Activated CD4-positive, alpha-beta T cell treated with anti-CD3 and anti-CD28 coated beads, Interleukin-2, amount 10 ng/mL, durations not matched to agents 7 days and 5 days (primary cell): ENCODE data around the gene POU4F1. TPM values are rescaled to one million over a fixed set of nuclear protein-coding genes. Genes with fewer than 3 reads are reported as not detected.
"Not testable (repeated sequence)": the region's sequence is repeated elsewhere in the genome, so short reads cannot be mapped to it uniquely, and the experiment has no call there.

ENCODE experiments used
- CTCF ChIA-PET: fragments of 350-600 bp; sonication (Branson Sonifier 250); formaldehyde crosslinking; loops from one replicate; lab custom pipeline; 2021; ENCODE audit warnings: antibody characterized with exemption; lab: Charles Lee
- POLR2A ChIA-PET: fragments of 350-600 bp; sonication (Branson Sonifier 250); formaldehyde crosslinking; loops from one replicate; lab custom pipeline; 2021; ENCODE audit warnings: antibody characterized with exemption; lab: Charles Lee
- DNase-seq: peaks from one replicate; pipeline ENCODE4 v3.0.0-alpha.2; 2020
- H3K27ac Mint-ChIP-seq: one replicate; pipeline ENCODE4 v1.8.0; 2021; ENCODE audit warnings: mild to moderate bottlenecking, moderate library complexity, mixed read lengths
- H3K27me3 Mint-ChIP-seq: one replicate; pipeline ENCODE4 v1.8.0; 2021; ENCODE audit warnings: mixed read lengths
- H3K36me3 Mint-ChIP-seq: one replicate; pipeline ENCODE4 v1.8.0; 2021; ENCODE audit warnings: low read depth, mixed read lengths
- H3K4me1 Mint-ChIP-seq: one replicate; pipeline ENCODE4 v1.8.0; 2021; ENCODE audit warnings: mixed read lengths
- H3K4me3 Mint-ChIP-seq: one replicate; pipeline ENCODE4 v1.8.0; 2021; ENCODE audit warnings: mild to moderate bottlenecking, moderate library complexity, mixed read lengths
- H3K9me3 Mint-ChIP-seq: one replicate; pipeline ENCODE4 v1.8.0; 2021; ENCODE audit warnings: mixed read lengths
- total RNA-seq, 2 experiments: library from RNA; stranded (reverse); gene quantifications; one replicate each; pipeline ENCODE4 v1.2.3, GENCODE V29; 2021

POU4F1 gene
- under 1 TPM; 0.17 to 0.20 TPM for total RNA-seq

- Mint-ChIP-seq H3K27ac (peak within 1 kb of the TSS; percentile 78), H3K4me3 (peak within 1 kb of the TSS; percentile 65), H3K4me1 (peaks cover 35% of the 10 kb centered on the region), H3K36me3 (peaks cover 2% of the 10 kb centered on the region), H3K27me3 (peaks cover 87% of the 10 kb centered on the region), H3K9me3 (no peaks in the 10 kb centered on the region)
- peak; percentile 76 for DNase-seq
- POLR2A ChIA-PET: no interaction called here
- CTCF ChIA-PET: interaction anchor here (1.1 to 1.6 kb wide), 2 partner anchors 13 to 17 kb away, joined by 3 to 5 read pairs; no protein-coding TSS in a partner anchor
Observed at GRCh38 chr13:78603240-78603957, at the start of gene POU4F1. TSS of gene POU4F1 (minus strand) at chr13:78603552. CDS start at chr13:78603326, 226 bp downstream.

GRCh38 chr13:78652651-78653050 is 49.3 kb upstream of the POU4F1 start:
- Mint-ChIP-seq H3K4me3 (no peak overlapping the region), H3K4me1 (peaks cover 23% of the 10 kb centered on the region), H3K36me3 (peaks cover 12% of the 10 kb centered on the region), H3K9me3 (no peaks in the 10 kb centered on the region), H3K27me3 (no peaks in the 10 kb centered on the region), H3K27ac (no peak overlapping the region)
- no peak for DNase-seq
- POLR2A ChIA-PET: no interaction called here
- CTCF ChIA-PET: no interaction called here

GRCh38 chr13:78650717-78651083 is 47.3 kb upstream of the POU4F1 start:
- H3K9me3 Mint-ChIP-seq: no peaks in the 10 kb centered on the region
- CTCF ChIA-PET: no interaction called here
- H3K4me3 Mint-ChIP-seq: no peak overlapping the region

GRCh38 chr13:78649997-78650716 is 46.8 kb upstream of the POU4F1 start:
- Mint-ChIP-seq H3K36me3 (peaks cover 6% of the 10 kb centered on the region), H3K27me3 (no peaks in the 10 kb centered on the region), H3K4me3 (no peak overlapping the region), H3K4me1 (peaks cover 12% of the 10 kb centered on the region), H3K27ac (no peak overlapping the region), H3K9me3 (no peaks in the 10 kb centered on the region)
- ChIA-PET CTCF (no interaction called here), POLR2A (no interaction called here)
- no peak for DNase-seq

More at GRCh38 chr13:78650717-78651083, 47.3 kb upstream of the POU4F1 start:
- H3K36me3 Mint-ChIP-seq: peaks cover 10% of the 10 kb centered on the region
- POLR2A ChIA-PET: no interaction called here
- no peaks in the 10 kb centered on the region for H3K27me3 Mint-ChIP-seq
- peaks cover 16% of the 10 kb centered on the region for H3K4me1 Mint-ChIP-seq
- no peak for DNase-seq
- no peak overlapping the region for H3K27ac Mint-ChIP-seq

- H3K27me3 Mint-ChIP-seq, H3K4me3 Mint-ChIP-seq, H3K9me3 Mint-ChIP-seq, DNase-seq, POLR2A ChIA-PET, H3K4me1 Mint-ChIP-seq, CTCF ChIA-PET, H3K27ac Mint-ChIP-seq: not testable (repeated sequence)
- H3K36me3 Mint-ChIP-seq: peaks cover 12% of the 10 kb centered on the region
Observed at GRCh38 chr13:78647109-78647678, 43.8 kb upstream of the POU4F1 start.

GRCh38 chr13:78638216-78638615 is 34.9 kb upstream of the POU4F1 start:
- Mint-ChIP-seq H3K27me3 (no peaks in the 10 kb centered on the region), H3K4me3 (no peak overlapping the region), H3K27ac (no peak overlapping the region)

GRCh38 chr13:78636495-78636894 is 33.1 kb upstream of the POU4F1 start:
- DNase-seq: no peak
- Mint-ChIP-seq H3K27ac (no peak overlapping the region), H3K27me3 (no peaks in the 10 kb centered on the region), H3K4me1 (peaks cover 12% of the 10 kb centered on the region), H3K4me3 (no peak overlapping the region), H3K36me3 (peaks cover 66% of the 10 kb centered on the region), H3K9me3 (no peaks in the 10 kb centered on the region)
- CTCF ChIA-PET: no interaction called here
- POLR2A ChIA-PET: no interaction called here

More at GRCh38 chr13:78638216-78638615, 34.9 kb upstream of the POU4F1 start:
- POLR2A ChIA-PET: no interaction called here
- Mint-ChIP-seq H3K4me1 (peaks cover 12% of the 10 kb centered on the region), H3K36me3 (peaks cover 61% of the 10 kb centered on the region), H3K9me3 (no peaks in the 10 kb centered on the region)
- CTCF ChIA-PET: interaction anchor here (1.0 kb wide), 1 partner anchor 16 kb away, joined by 5 read pairs; no protein-coding TSS in a partner anchor
- no peak for DNase-seq

GRCh38 chr13:78632996-78633395 is 29.6 kb upstream of the POU4F1 start:
- Mint-ChIP-seq H3K27me3 (no peaks in the 10 kb centered on the region), H3K4me1 (peaks cover 4% of the 10 kb centered on the region), H3K27ac (no peak overlapping the region), H3K36me3 (peaks cover 59% of the 10 kb centered on the region), H3K4me3 (no peak overlapping the region), H3K9me3 (no peaks in the 10 kb centered on the region)
- CTCF ChIA-PET: interaction anchor here (1.0 to 1.1 kb wide), 2 partner anchors 9 to 20 kb away, joined by 3 read pairs; no protein-coding TSS in a partner anchor
- no peak for DNase-seq
- POLR2A ChIA-PET: no interaction called here

- ChIA-PET POLR2A (no interaction called here), CTCF (no interaction called here)
- H3K36me3 Mint-ChIP-seq: peaks cover 50% of the 10 kb centered on the region
- H3K4me1 Mint-ChIP-seq: peaks cover 9% of the 10 kb centered on the region
- H3K4me3 Mint-ChIP-seq: no peak overlapping the region
- no peak overlapping the region for H3K27ac Mint-ChIP-seq
- H3K27me3 Mint-ChIP-seq: no peaks in the 10 kb centered on the region
- H3K9me3 Mint-ChIP-seq: no peaks in the 10 kb centered on the region
- DNase-seq: no peak
Observed at GRCh38 chr13:78631077-78631476, 27.7 kb upstream of the POU4F1 start.

GRCh38 chr13:78630511-78630910 is 27.2 kb upstream of the POU4F1 start:
- H3K9me3 Mint-ChIP-seq: no peaks in the 10 kb centered on the region
- ChIA-PET POLR2A (no interaction called here), CTCF (no interaction called here)
- peaks cover 9% of the 10 kb centered on the region for H3K4me1 Mint-ChIP-seq
- no peak for DNase-seq
- no peak overlapping the region for H3K27ac Mint-ChIP-seq
- H3K4me3 Mint-ChIP-seq: no peak overlapping the region
- H3K27me3 Mint-ChIP-seq: no peaks in the 10 kb centered on the region
- peaks cover 51% of the 10 kb centered on the region for H3K36me3 Mint-ChIP-seq

GRCh38 chr13:78625384-78625783 is 22.0 kb upstream of the POU4F1 start:
- peaks cover 6% of the 10 kb centered on the region for H3K4me1 Mint-ChIP-seq
- CTCF ChIA-PET: no interaction called here
- H3K4me3 Mint-ChIP-seq: no peak overlapping the region
- POLR2A ChIA-PET: no interaction called here
- no peaks in the 10 kb centered on the region for H3K27me3 Mint-ChIP-seq
- no peaks in the 10 kb centered on the region for H3K9me3 Mint-ChIP-seq
- no peak for DNase-seq
- peak overlapping the region; percentile 10 for H3K27ac Mint-ChIP-seq
- H3K36me3 Mint-ChIP-seq: peaks cover 39% of the 10 kb centered on the region

- ChIA-PET POLR2A (no interaction called here), CTCF (interaction anchor here (2.3 kb wide), 1 partner anchor 15 kb away, joined by 5 read pairs; no protein-coding TSS in a partner anchor)
- Mint-ChIP-seq H3K27me3 (no peaks in the 10 kb centered on the region), H3K9me3 (no peaks in the 10 kb centered on the region), H3K4me3 (no peak overlapping the region), H3K27ac (no peak overlapping the region), H3K36me3 (peaks cover 40% of the 10 kb centered on the region), H3K4me1 (peaks cover 6% of the 10 kb centered on the region)
- no peak for DNase-seq
Observed at GRCh38 chr13:78623132-78623531, 19.8 kb upstream of the POU4F1 start.
